Liver (tissue), 9 donors: ENCODE measurements around the gene MLF2. TPM values are rescaled to one million over a fixed set of nuclear protein-coding genes. Genes with fewer than 3 reads are reported as not detected.

Experiments
- DNase-seq: peaks from one replicate; pipeline ENCODE4 v3.0.0-alpha.2; 2017; ENCODE audit warnings: low spot score
- H3K27ac ChIP-seq, 2 donors: one replicate each; pipeline ENCODE4 v1.7.0; 2013; ENCODE audit warnings: inconsistent platforms in 2 of 2, low read length in 2 of 2, control low read depth in 1 of 2, low read depth in 1 of 2, mild to moderate bottlenecking in 1 of 2
- H3K27me3 ChIP-seq, 4 donors: one replicate each; pipeline versions ENCODE4 v1.6.1 to v1.7.0; 2013; ENCODE audit warnings: low read length in 3 of 4, inconsistent platforms in 1 of 4, mild to moderate bottlenecking in 1 of 4, moderate library complexity in 1 of 4; ENCODE audit not compliant: control insufficient read depth in 4 of 4, insufficient read depth in 4 of 4
- H3K36me3 ChIP-seq, 4 donors: one replicate each; pipeline versions ENCODE4 v1.6.1 to v1.7.0; 2013; ENCODE audit warnings: low read length in 3 of 4, mild to moderate bottlenecking in 3 of 4, low read depth in 1 of 4, moderate library complexity in 1 of 4; ENCODE audit not compliant: control insufficient read depth in 4 of 4, insufficient read depth in 3 of 4
- H3K4me1 ChIP-seq, 4 donors: one replicate each; pipeline versions ENCODE4 v1.6.1 to v1.7.0; 2013; ENCODE audit warnings: low read length in 3 of 4, mild to moderate bottlenecking in 3 of 4, moderate library complexity in 1 of 4; ENCODE audit not compliant: control insufficient read depth in 4 of 4, insufficient read depth in 4 of 4
- H3K4me3 ChIP-seq, 3 donors: one replicate each; pipeline versions ENCODE4 v1.6.1 to v1.7.0; 2013; ENCODE audit warnings: low read length in 3 of 3, control low read depth in 1 of 3, low read depth in 1 of 3, mild to moderate bottlenecking in 1 of 3
- H3K9ac ChIP-seq, 2 donors: one replicate each; pipeline ENCODE4 v1.7.0; 2013; ENCODE audit warnings: low read length in 2 of 2, mild to moderate bottlenecking in 2 of 2, moderate library complexity in 2 of 2, control low read depth in 1 of 2, low read depth in 1 of 2
- H3K9me3 ChIP-seq, 4 donors: one replicate each; pipeline versions ENCODE4 v1.6.1 to v1.7.0; 2013; ENCODE audit warnings: low read length in 3 of 4; ENCODE audit not compliant: control insufficient read depth in 4 of 4
- EGR1 ChIP-seq, 2 donors: IDR thresholded peaks; 2 replicates each; pipeline ENCODE4 v1.6.1; 2016 to 2018; ENCODE audit warnings: antibody characterized with exemption in 2 of 2, low read depth in 2 of 2
- FOXA1 ChIP-seq: IDR thresholded peaks from 2 replicates; pipeline ENCODE4 v1.6.1; 2016; ENCODE audit warnings: antibody characterized with exemption
- FOXA2 ChIP-seq: IDR thresholded peaks from 2 replicates; pipeline ENCODE4 v1.6.1; 2016; ENCODE audit warnings: antibody characterized with exemption
- GABPA ChIP-seq, 2 donors: IDR thresholded peaks in 1 of 2; conservative IDR thresholded peaks in 1 of 2; 2 replicates each; pipeline ENCODE4 v1.6.1; 2016; ENCODE audit warnings: antibody characterized with exemption in 2 of 2, mild to moderate bottlenecking in 1 of 2, moderate library complexity in 1 of 2
- HNF4A ChIP-seq, 2 donors: conservative IDR thresholded peaks; 2 replicates each; pipeline ENCODE4 v1.6.1; 2016; ENCODE audit warnings: antibody characterized with exemption in 2 of 2, mild to moderate bottlenecking in 2 of 2
- HNF4G ChIP-seq: IDR thresholded peaks from 2 replicates; pipeline ENCODE4 v1.6.1; 2016; ENCODE audit warnings: antibody characterized with exemption
- JUND ChIP-seq, 2 donors: IDR thresholded peaks; 2 replicates each; pipeline ENCODE4 v1.6.1; 2016; ENCODE audit warnings: antibody characterized with exemption in 2 of 2
- NR2F2 ChIP-seq: IDR thresholded peaks from 2 replicates; pipeline ENCODE4 v1.6.1; 2016; ENCODE audit warnings: antibody characterized with exemption
- RAD21 ChIP-seq, 2 donors: IDR thresholded peaks; 2 replicates each; pipeline ENCODE4 v1.6.1; 2016; ENCODE audit warnings: antibody characterized with exemption in 2 of 2, mild to moderate bottlenecking in 2 of 2
- RXRA ChIP-seq, 2 donors: IDR thresholded peaks; 2 replicates each; pipeline ENCODE4 v1.6.1; 2017 to 2018; ENCODE audit warnings: antibody characterized with exemption in 2 of 2, mild to moderate bottlenecking in 1 of 2
- SP1 ChIP-seq: IDR thresholded peaks from 2 replicates; pipeline ENCODE4 v1.6.1; 2018; ENCODE audit warnings: antibody characterized with exemption, mild to moderate bottlenecking
- TAF1 ChIP-seq: conservative IDR thresholded peaks from 2 replicates; pipeline ENCODE4 v1.6.1; 2016; ENCODE audit warnings: antibody characterized with exemption, mild to moderate bottlenecking
- WGBS: extraction: QIAGEN DNeasy Blood & Tissue Kit; methylation state at CpG from one replicate; pipeline ENCODE4 v1.1.7; 2013; 5-methylcytosine and 5-hydroxymethylcytosine counted together
- polyA plus RNA-seq, 2 donors: library from polyadenylated mRNA; stranded (reverse) in 1 of 2; unstranded in 1 of 2; fragments of 200-250 nt in 1 of 2; fragments of >200 nt in 1 of 2; fragmentation: Nextera tagmentation in 1 of 2; extraction: Ambion mirVana in 1 of 2; gene quantifications; one replicate each; pipeline versions ENCODE4 v1.2.1 to v1.2.3, GENCODE V29; 2013 to 2015
- total RNA-seq, 2 donors: library from RNA; depleted of rRNA; stranded (reverse); fragments of >200 nt; gene quantifications; one replicate each; pipeline ENCODE4 v1.2.3, GENCODE V29; 2014
- TF ChIP-seq, protein P1 (sequence below): IDR thresholded peaks from 2 replicates; pipeline ENCODE4 v1.6.1; 2016; ENCODE audit warnings: antibody characterized with exemption
- TF ChIP-seq, protein P2 (sequence below): IDR thresholded peaks from 2 replicates; pipeline ENCODE4 v1.6.1; 2016; ENCODE audit warnings: antibody characterized with exemption
- TF ChIP-seq, protein P3 (sequence below): IDR thresholded peaks from 2 replicates; pipeline ENCODE4 v1.6.1; 2016; ENCODE audit warnings: antibody characterized with exemption, mild to moderate bottlenecking
- TF ChIP-seq, protein P4 (sequence below): fragments of 150-350 bp; IDR thresholded peaks from 2 replicates; pipeline ENCODE4 v1.5.1; 2017; ENCODE audit warnings: improper control_type of control experiment, low read depth, low read length; ENCODE audit not compliant: missing input control
- TF ChIP-seq, protein P5 (sequence below): IDR thresholded peaks from 2 replicates; pipeline ENCODE4 v1.6.1; 2016; ENCODE audit warnings: antibody characterized with exemption
- donor health status: healthy.
- donor health status: healthy.
- donor health status: healthy.
- donor health status: healthy.
- donor health status: healthy.

MLF2 gene
- total and polyA plus RNA-seq, 4 donors = 59.6 to 235 (median 163) TPM

DNA sequence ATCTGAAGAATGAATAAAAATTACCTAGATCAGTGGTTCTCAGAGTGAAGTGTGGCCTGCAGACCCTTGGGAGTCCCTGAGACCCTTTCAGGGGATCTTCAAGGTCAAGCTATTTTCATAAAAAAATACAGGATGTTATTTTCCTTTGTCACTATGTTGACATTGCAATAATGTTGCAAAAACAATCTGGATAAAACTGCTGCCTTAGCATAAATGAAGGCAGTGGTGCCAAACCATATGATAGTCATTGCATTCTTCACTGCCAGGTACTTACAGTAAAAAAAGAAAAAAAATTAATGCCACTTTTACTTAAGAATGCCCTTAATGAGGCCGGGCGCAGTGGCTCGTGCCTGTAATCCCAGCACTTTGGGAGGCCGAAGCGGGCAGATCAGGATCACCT lies 34.4 kb upstream of the MLF2 start (continued):
- TF ChIP-seq, protein P1, sequence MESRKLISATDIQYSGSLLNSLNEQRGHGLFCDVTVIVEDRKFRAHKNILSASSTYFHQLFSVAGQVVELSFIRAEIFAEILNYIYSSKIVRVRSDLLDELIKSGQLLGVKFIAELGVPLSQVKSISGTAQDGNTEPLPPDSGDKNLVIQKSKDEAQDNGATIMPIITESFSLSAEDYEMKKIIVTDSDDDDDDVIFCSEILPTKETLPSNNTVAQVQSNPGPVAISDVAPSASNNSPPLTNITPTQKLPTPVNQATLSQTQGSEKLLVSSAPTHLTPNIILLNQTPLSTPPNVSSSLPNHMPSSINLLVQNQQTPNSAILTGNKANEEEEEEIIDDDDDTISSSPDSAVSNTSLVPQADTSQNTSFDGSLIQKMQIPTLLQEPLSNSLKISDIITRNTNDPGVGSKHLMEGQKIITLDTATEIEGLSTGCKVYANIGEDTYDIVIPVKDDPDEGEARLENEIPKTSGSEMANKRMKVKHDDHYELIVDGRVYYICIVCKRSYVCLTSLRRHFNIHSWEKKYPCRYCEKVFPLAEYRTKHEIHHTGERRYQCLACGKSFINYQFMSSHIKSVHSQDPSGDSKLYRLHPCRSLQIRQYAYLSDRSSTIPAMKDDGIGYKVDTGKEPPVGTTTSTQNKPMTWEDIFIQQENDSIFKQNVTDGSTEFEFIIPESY = no peak
- TF ChIP-seq, protein P2, sequence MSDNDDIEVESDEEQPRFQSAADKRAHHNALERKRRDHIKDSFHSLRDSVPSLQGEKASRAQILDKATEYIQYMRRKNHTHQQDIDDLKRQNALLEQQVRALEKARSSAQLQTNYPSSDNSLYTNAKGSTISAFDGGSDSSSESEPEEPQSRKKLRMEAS = no peak
- TF ChIP-seq HNF4G (no peak), SP1 (no peak)

DNA sequence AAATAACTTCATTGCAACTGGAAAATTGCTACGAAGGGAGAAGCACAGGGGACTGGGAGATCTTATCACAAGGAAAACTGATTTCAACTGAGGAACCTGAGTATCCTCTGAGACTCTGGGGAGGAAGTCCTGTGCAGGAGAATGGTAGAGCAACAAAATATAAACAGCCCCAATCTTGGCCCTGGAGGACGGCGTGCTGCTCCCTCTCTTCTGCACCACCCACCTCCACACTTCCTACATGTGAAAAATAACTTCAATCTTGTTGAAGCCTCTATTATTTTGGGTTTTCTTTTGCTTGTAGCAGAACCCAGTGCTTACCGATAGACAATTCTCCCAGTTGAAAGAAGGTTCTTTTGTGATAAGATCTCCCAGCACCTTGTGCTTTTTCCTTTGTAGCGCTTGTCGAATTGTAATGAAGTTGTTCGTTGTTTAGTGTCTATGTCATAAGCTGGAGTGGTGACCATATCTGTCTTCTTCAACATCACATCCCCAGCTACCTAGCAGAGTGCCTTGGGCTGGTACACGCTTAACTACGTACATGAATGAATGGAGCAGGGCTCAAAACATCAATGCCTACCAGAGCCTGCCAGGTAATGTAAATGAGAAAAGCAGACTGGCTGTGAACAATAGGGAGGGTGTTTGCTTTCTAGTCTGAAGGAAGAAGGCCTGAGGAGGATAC lies 33.6 kb upstream of the MLF2 start:
- Histone ChIP-seq H3K27ac (no peak overlapping the region), H3K4me1 (peaks cover 0 to 3% (median 0%) of the 10 kb centered on the region in 4 donors), H3K36me3 (no peaks in the 10 kb centered on the region), H3K9ac (no peak overlapping the region), H3K9me3 (no peaks in the 10 kb centered on the region), H3K4me3 (no peak overlapping the region), H3K27me3 (no peaks in the 10 kb centered on the region)
- DNase-seq = no peak
- 82% methylated on average over 9 of the region's 9 CpGs for WGBS
- TF ChIP-seq SP1 = no peak
- TF ChIP-seq, protein P3, sequence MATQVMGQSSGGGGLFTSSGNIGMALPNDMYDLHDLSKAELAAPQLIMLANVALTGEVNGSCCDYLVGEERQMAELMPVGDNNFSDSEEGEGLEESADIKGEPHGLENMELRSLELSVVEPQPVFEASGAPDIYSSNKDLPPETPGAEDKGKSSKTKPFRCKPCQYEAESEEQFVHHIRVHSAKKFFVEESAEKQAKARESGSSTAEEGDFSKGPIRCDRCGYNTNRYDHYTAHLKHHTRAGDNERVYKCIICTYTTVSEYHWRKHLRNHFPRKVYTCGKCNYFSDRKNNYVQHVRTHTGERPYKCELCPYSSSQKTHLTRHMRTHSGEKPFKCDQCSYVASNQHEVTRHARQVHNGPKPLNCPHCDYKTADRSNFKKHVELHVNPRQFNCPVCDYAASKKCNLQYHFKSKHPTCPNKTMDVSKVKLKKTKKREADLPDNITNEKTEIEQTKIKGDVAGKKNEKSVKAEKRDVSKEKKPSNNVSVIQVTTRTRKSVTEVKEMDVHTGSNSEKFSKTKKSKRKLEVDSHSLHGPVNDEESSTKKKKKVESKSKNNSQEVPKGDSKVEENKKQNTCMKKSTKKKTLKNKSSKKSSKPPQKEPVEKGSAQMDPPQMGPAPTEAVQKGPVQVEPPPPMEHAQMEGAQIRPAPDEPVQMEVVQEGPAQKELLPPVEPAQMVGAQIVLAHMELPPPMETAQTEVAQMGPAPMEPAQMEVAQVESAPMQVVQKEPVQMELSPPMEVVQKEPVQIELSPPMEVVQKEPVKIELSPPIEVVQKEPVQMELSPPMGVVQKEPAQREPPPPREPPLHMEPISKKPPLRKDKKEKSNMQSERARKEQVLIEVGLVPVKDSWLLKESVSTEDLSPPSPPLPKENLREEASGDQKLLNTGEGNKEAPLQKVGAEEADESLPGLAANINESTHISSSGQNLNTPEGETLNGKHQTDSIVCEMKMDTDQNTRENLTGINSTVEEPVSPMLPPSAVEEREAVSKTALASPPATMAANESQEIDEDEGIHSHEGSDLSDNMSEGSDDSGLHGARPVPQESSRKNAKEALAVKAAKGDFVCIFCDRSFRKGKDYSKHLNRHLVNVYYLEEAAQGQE = no peak
- TF ChIP-seq FOXA1 = no peak
- TF ChIP-seq NR2F2 = no peak
- TF ChIP-seq, protein P4, sequence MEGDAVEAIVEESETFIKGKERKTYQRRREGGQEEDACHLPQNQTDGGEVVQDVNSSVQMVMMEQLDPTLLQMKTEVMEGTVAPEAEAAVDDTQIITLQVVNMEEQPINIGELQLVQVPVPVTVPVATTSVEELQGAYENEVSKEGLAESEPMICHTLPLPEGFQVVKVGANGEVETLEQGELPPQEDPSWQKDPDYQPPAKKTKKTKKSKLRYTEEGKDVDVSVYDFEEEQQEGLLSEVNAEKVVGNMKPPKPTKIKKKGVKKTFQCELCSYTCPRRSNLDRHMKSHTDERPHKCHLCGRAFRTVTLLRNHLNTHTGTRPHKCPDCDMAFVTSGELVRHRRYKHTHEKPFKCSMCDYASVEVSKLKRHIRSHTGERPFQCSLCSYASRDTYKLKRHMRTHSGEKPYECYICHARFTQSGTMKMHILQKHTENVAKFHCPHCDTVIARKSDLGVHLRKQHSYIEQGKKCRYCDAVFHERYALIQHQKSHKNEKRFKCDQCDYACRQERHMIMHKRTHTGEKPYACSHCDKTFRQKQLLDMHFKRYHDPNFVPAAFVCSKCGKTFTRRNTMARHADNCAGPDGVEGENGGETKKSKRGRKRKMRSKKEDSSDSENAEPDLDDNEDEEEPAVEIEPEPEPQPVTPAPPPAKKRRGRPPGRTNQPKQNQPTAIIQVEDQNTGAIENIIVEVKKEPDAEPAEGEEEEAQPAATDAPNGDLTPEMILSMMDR = no peak
- TF ChIP-seq, protein P1 = no peak
- TF ChIP-seq RAD21 (IDR thresholded peaks at IDR 0.05) = no peak
- TF ChIP-seq HNF4A (conservative IDR thresholded peaks at IDR 0.05) = no peak
- TF ChIP-seq FOXA2 = no peak
- no peak for TF ChIP-seq RXRA (IDR thresholded peaks at IDR 0.05)
- no peak for TF ChIP-seq EGR1 (IDR thresholded peaks at IDR 0.05; ENCODE audit: low read depth in 2 of 2)
- no peak for TF ChIP-seq HNF4G
- TF ChIP-seq JUND (IDR thresholded peaks at IDR 0.05) = no peak
- TF ChIP-seq, protein P5, sequence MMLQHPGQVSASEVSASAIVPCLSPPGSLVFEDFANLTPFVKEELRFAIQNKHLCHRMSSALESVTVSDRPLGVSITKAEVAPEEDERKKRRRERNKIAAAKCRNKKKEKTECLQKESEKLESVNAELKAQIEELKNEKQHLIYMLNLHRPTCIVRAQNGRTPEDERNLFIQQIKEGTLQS = no peak
- no peak for TF ChIP-seq TAF1
- no peak for TF ChIP-seq GABPA (IDR thresholded peaks at IDR 0.05 in 1 of 2, conservative IDR thresholded peaks at IDR 0.05 in 1 of 2)
